ENCODE results near the gene GLB1L3.
"Not testable (repeated sequence)": the region's sequence is repeated elsewhere in the genome, so short reads cannot be mapped to it uniquely, and the experiment has no call there.

The GLB1L3 gene

DNA sequence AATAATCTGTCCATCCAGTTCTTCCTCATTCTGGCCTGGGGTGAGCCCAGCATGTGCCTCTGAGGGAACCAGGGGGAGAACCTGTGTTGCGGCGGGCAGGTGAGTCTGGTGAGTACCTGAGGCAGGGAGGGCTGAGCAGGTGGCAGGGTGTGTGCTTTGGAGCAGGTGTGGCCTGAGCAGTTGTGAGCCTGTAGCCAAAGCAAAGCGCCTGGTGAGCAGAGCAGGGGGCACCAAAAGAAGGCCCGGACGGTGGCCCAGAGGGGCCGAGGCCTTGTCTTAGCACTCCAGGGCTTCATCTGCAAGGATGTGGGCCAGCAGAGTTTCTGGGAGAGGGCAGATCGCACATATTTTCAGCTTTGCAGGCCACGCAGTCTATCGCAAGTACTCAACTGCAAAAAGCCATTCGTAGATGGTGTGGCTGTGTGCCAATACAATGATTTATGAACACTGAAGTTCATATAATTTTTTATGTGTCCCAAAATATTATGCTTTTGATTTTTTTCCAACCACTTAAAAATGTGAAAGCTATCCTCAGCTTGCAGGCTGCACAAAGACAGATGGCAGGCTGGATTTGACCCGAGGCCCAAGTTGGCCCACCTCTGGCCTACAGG lies 64.3 kb downstream of the GLB1L3 start:
- 0 out of 2 replicates have a peak, but pooled peaks cover 7% of the 10 kb centered on the region for H3K27me3 ChIP-seq (ENCODE audit: insufficient read depth, low read length)
- H3K4me1 ChIP-seq (ENCODE audit: insufficient read depth, low read length), result no peaks in the 10 kb centered on the region
- no peaks in the 10 kb centered on the region for H3K36me3 ChIP-seq (ENCODE audit: insufficient read depth, low read depth, low read length)
- H3K9me3 ChIP-seq (ENCODE audit: insufficient read depth, low read depth, low read length), result no peaks in the 10 kb centered on the region
- H3K9ac ChIP-seq (ENCODE audit: low read depth, low read length), result no peak overlapping the region
- H3K27ac ChIP-seq (ENCODE audit: low read length), result no peak overlapping the region
- no peak overlapping the region for H3K4me3 ChIP-seq (ENCODE audit: low read length)

DNA sequence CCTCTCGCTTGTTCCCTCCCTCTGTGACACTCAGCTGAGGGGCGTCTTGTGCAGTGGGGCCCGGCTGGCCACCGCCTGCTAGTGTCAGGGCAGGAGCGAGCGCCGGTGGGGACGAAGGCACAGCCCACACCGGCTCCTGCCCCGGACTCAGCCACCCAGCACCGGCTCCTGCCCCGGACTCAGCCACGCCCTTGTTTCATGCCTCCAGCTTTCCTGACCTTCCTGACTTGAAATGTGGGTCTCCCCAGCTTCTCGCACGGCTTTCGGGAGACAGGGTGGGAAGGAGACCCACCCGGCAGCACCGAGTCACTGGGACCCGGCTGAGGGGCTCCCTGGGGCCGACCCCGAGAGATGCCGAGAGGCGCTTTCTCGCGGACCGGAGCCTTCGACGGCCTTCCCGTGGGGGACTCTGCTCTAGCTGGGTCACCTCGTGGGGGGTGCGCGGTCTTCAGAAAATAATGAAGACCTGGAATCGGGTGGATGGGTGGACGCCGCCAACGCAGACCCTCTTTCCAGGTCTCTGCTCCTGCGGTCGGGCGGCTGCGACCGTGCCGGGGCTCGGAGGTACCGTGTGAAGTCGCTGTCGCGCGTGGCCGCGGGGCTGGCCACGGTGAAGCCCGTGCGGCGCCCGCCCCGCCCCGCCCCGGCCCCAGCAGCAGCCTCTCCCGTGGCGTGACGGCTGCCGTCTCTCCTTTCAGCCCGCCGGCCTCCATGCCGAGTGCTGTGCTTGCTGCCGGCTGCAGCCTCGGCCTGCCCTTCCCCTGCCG lies 65.8 kb downstream of the GLB1L3 start:
- no peak overlapping the region for H3K27ac ChIP-seq (ENCODE audit: low read length)
- no peak overlapping the region for H3K4me3 ChIP-seq (ENCODE audit: low read length)
- no peaks in the 10 kb centered on the region for H3K36me3 ChIP-seq (ENCODE audit: insufficient read depth, low read depth, low read length)
- no peaks in the 10 kb centered on the region for H3K4me1 ChIP-seq (ENCODE audit: insufficient read depth, low read length)
- H3K27me3 ChIP-seq (ENCODE audit: insufficient read depth, low read length), result 0 out of 2 replicates have a peak, but pooled peaks cover 5% of the 10 kb centered on the region
- H3K9ac ChIP-seq (ENCODE audit: low read depth, low read length), result no peak overlapping the region
- no peaks in the 10 kb centered on the region for H3K9me3 ChIP-seq (ENCODE audit: insufficient read depth, low read depth, low read length)

DNA sequence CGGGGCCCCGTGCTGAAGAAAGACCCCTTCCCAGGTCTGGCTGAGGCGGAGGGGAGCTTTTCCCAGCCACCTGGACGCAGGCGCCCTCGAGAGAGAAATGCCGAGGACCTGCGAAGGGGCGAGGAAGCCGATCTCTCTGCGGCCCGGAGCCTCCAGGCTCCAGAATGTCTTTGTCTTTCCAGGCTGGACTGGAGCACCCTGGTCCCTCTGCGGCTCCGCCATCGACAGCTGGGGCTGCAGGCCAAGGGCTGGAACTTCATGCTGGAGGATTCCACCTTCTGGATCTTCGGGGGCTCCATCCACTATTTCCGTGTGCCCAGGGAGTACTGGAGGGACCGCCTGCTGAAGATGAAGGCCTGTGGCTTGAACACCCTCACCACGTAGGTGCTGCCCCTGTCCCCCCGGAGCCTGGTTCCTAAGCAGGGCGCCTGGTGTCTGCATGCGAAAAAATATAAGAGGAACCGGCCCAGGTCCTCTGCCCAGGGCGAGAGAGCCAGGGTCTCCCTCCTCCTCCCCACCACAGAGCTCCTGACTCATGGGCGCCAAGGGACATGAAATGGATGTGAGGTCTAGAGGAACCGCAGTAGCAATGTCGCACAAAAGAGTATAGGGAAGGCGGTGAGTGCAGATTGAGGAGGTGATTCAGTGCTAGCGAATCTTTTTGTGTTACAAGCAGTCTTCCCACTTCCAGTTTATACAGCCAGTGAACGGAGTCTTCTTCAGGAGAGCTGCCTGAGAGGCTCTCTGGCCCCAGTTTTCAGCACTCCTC lies 66.6 kb downstream of the GLB1L3 start:
- no peaks in the 10 kb centered on the region for H3K9me3 ChIP-seq (ENCODE audit: insufficient read depth, low read depth, low read length)
- H3K9ac ChIP-seq (ENCODE audit: low read depth, low read length), result no peak overlapping the region
- no peak overlapping the region for H3K27ac ChIP-seq (ENCODE audit: low read length)
- no peaks in the 10 kb centered on the region for H3K36me3 ChIP-seq (ENCODE audit: insufficient read depth, low read depth, low read length)
- 0 out of 2 replicates have a peak, but pooled peaks cover 5% of the 10 kb centered on the region for H3K27me3 ChIP-seq (ENCODE audit: insufficient read depth, low read length)
- no peaks in the 10 kb centered on the region for H3K4me1 ChIP-seq (ENCODE audit: insufficient read depth, low read length)
- H3K4me3 ChIP-seq (ENCODE audit: low read length), result no peak overlapping the region

DNA sequence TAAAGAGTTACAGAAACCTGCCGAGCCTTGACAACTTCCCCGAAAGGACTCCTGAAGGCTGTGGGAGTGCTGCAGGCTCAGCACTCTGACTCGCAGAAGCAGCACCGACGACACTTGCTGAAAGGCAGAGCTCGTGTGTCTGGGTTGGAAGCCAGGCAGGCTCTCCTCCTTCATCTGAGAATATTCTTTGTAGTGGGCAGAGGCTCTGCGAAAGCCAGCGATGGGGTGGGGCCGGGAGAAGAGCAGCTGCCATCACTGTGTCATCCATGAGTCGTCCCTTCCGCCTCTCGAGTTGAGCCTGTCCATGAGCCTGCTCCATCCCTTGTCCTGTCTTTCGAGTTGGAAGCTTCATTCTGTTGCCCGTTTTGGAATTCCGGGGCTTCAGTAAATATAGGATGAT lies 67.5 kb downstream of the GLB1L3 start:
- Histone ChIP-seq H3K4me3 (ENCODE audit: low read length) (no peak overlapping the region), H3K4me1 (ENCODE audit: insufficient read depth, low read length) (no peaks in the 10 kb centered on the region; the same call in 1 of the 2 replicates), H3K27ac (ENCODE audit: low read length) (no peak overlapping the region), H3K36me3 (ENCODE audit: insufficient read depth, low read depth, low read length) (no peaks in the 10 kb centered on the region), H3K9ac (ENCODE audit: low read depth, low read length) (no peak overlapping the region), H3K9me3 (ENCODE audit: insufficient read depth, low read depth, low read length) (no peaks in the 10 kb centered on the region), H3K27me3 (ENCODE audit: insufficient read depth, low read length) (0 out of 2 replicates have a peak, but pooled peaks cover 5% of the 10 kb centered on the region)

DNA sequence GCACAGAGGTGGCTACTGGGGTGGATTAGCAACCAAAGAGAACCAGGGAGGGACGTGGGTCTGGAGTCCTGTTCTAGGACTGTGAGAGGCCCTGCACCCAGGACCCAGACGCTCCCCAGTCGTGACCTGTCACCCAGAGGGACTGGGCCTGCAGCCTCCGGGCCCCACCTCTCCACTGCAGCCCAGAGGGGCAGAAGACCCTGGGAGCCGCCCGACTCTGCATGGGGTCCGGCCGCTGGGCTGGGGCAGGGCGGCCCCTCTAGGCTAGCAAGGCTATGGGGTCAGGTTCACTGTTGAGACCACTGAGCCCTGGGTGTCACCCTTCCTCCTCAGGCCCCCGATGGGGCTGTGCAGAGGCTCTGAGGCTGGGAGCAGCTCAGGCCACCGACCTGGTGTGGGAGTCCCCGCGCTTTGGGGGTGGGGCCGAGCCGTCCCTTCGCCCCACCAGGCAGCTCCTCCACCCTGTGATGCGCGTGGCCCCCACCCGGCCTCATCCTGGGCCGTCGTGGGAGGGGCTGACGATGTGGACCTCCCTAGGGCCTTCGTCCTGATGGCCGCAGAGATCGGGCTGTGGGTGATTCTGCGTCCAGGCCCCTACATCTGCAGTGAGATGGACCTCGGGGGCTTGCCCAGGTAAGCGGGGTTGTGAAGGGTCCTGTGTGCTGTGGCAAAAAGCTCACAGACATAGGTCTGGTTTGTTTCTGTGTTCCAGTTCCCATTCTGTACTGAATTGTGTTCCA lies 68.5 kb downstream of the GLB1L3 start:
- not testable (repeated sequence) for H3K36me3 ChIP-seq (ENCODE audit: insufficient read depth, low read depth, low read length); H3K9ac ChIP-seq (ENCODE audit: low read depth, low read length); H3K9me3 ChIP-seq (ENCODE audit: insufficient read depth, low read depth, low read length); H3K4me3 ChIP-seq (ENCODE audit: low read length); H3K27me3 ChIP-seq (ENCODE audit: insufficient read depth, low read length); H3K27ac ChIP-seq (ENCODE audit: low read length); H3K4me1 ChIP-seq (ENCODE audit: insufficient read depth, low read length)

DNA sequence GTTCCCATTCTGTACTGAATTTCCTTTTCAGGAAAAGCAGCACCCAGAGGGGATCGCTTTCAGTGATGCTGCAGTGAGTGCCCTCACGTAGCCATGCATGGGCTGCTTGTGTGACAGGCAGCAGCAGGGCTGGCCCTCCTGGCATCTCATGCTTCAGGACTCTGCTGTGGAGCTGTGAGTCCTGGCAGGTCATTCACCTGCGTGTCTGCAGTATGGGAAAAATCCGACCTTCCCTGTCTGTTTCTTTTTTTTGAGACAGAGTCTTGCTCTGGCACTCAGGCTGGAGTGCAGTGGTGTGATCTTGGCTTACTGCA lies 69.0 kb downstream of the GLB1L3 start:
- Histone ChIP-seq H3K9ac (ENCODE audit: low read depth, low read length) (no peak overlapping the region), H3K27me3 (ENCODE audit: insufficient read depth, low read length) (0 out of 2 replicates have a peak, but pooled peaks cover 5% of the 10 kb centered on the region), H3K4me1 (ENCODE audit: insufficient read depth, low read length) (peaks cover 8% of the 10 kb centered on the region; the same call in 1 of the 2 replicates), H3K9me3 (ENCODE audit: insufficient read depth, low read depth, low read length) (no peaks in the 10 kb centered on the region), H3K36me3 (ENCODE audit: insufficient read depth, low read depth, low read length) (no peaks in the 10 kb centered on the region), H3K4me3 (ENCODE audit: low read length) (no peak overlapping the region), H3K27ac (ENCODE audit: low read length) (no peak overlapping the region)

DNA sequence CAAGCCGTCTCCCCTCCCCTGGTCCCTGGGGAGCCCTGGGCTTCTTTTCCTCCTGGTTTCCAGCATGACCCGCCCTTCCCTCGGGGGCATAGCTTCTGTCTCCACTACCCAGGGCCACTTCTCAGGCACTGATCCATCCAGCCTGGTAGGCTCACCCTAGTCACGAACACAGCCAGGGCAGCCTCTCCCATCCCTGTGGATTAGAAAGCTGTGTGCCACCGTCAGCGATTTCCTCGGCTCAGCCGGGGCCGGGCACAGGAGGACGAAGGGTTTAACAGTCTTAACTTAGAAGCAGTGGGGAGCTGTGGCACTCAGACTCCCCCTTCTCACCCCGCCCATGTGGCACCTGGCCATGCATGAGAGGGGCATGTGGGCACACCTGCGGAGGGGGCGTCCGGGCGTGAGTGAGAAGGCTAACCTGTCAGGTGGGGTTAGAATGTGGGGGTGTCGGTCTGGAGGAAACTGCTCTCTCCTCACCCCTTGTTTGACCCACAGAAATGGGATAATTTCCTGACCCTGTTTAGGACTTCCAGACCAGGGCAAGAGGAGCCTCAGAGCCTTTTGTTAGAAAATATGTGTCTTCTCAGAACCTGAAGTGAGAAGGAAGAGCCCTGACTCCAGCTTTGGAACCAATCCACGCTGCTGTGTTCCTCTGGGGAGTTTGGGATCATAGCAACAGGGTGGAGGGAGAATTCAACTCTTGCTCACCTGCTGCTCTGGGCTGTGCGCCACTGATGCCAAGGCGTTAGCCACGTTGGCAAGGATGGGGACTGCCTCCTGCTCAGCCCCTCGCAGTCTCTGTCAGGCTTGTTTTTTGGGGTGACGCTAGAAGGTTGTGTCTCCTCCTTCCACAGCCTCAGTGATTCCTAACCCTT lies 70.2 kb downstream of the GLB1L3 start:
- Histone ChIP-seq H3K27ac (ENCODE audit: low read length) (no peak overlapping the region), H3K36me3 (ENCODE audit: insufficient read depth, low read depth, low read length) (no peaks in the 10 kb centered on the region), H3K27me3 (ENCODE audit: insufficient read depth, low read length) (0 out of 2 replicates have a peak, but pooled peaks cover 5% of the 10 kb centered on the region), H3K4me3 (ENCODE audit: low read length) (no peak overlapping the region), H3K4me1 (ENCODE audit: insufficient read depth, low read length) (peaks cover 8% of the 10 kb centered on the region; the same call in 1 of the 2 replicates), H3K9ac (ENCODE audit: low read depth, low read length) (no peak overlapping the region), H3K9me3 (ENCODE audit: insufficient read depth, low read depth, low read length) (no peaks in the 10 kb centered on the region)

DNA sequence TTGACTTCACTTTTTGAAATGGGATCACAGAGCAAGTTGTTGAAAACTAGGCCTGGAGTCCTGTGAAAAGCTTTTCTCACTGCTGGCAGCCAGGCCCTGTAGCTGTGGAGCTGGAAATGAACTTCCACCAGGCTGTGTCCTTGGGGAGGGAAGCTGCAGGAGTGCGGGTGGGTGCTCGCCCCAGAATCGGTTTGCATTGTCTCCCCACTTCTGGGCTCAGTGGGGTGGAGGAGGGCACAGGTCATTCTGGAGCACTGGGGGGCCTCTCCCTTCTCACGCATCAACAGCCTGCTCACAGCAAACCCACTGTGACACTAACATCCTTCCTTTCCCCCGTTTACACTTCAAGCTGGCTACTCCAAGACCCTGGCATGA lies 70.8 kb downstream of the GLB1L3 start:
- Histone ChIP-seq H3K9ac (ENCODE audit: low read depth, low read length) (no peak overlapping the region), H3K36me3 (ENCODE audit: insufficient read depth, low read depth, low read length) (no peaks in the 10 kb centered on the region), H3K27me3 (ENCODE audit: insufficient read depth, low read length) (0 out of 2 replicates have a peak, but pooled peaks cover 5% of the 10 kb centered on the region), H3K27ac (ENCODE audit: low read length) (no peak overlapping the region), H3K4me3 (ENCODE audit: low read length) (no peak overlapping the region), H3K9me3 (ENCODE audit: insufficient read depth, low read depth, low read length) (no peaks in the 10 kb centered on the region), H3K4me1 (ENCODE audit: insufficient read depth, low read length) (peaks cover 8% of the 10 kb centered on the region; the same call in 1 of the 2 replicates)

DNA sequence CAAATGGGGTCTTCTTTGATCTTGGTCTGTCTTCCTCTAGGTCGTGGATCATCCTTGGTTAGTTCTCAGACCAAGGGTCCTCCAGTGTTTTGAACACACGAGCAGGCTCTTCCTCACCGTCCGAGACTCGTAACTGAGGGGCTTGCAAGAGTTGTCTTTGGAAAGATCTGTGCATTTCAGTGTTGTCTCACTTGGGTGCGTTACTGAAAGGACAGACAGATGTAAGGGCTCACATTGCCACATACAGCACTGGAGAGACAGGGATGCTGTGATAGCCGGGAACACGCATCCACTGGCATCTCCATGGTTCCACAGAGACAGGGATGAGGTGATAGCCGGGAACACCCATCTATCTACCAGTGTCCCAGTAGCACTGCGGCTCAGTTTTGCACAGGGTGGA lies 71.3 kb downstream of the GLB1L3 start:
- Histone ChIP-seq H3K9me3 (ENCODE audit: insufficient read depth, low read depth, low read length) (no peaks in the 10 kb centered on the region), H3K27ac (ENCODE audit: low read length) (no peak overlapping the region), H3K27me3 (ENCODE audit: insufficient read depth, low read length) (0 out of 2 replicates have a peak, but pooled peaks cover 5% of the 10 kb centered on the region), H3K4me1 (ENCODE audit: insufficient read depth, low read length) (peaks cover 8% of the 10 kb centered on the region; the same call in 1 of the 2 replicates), H3K4me3 (ENCODE audit: low read length) (no peak overlapping the region), H3K9ac (ENCODE audit: low read depth, low read length) (no peak overlapping the region), H3K36me3 (ENCODE audit: insufficient read depth, low read depth, low read length) (no peaks in the 10 kb centered on the region)

DNA sequence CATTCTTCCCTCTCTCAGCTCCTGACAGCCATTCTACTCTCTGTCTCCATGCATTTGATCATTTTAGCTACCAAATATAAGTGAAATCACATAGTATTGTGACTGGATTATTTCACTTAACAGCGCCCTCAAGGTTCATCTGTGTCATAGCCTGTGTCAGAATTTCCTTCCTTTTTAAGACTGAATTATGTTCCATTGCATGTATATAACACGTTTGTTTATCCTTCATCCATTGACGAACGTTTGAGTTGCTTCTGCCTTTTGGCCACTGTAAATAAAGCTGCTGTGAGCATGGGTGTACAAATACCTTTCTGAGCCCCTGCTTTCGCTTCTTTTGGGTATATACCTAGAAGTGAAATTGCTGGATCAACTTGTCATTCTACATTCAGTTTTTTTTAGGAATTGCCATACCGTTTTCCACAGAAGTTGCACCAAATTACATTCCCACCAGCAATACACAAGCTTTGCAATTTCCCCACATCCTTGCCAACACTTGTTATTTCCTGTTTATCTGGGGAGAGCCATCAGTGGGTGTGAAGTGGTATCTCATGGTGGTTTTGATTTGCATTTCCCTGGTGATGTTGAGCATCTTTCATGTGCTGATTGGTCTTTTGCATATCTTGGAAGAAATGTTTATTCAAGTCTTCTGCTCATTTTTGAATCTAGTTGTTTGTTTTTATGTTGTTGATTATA lies 73.1 kb downstream of the GLB1L3 start:
- H3K27ac ChIP-seq (ENCODE audit: low read length), result no peak overlapping the region
- no peaks in the 10 kb centered on the region; the same call in 1 of the 2 replicates for H3K9me3 ChIP-seq (ENCODE audit: insufficient read depth, low read depth, low read length)
- H3K36me3 ChIP-seq (ENCODE audit: insufficient read depth, low read depth, low read length), result no peaks in the 10 kb centered on the region
- H3K4me1 ChIP-seq (ENCODE audit: insufficient read depth, low read length), result peaks cover 8% of the 10 kb centered on the region; the same call in 1 of the 2 replicates
- no peaks in the 10 kb centered on the region for H3K27me3 ChIP-seq (ENCODE audit: insufficient read depth, low read length)
- H3K4me3 ChIP-seq (ENCODE audit: low read length), result no peak overlapping the region
- H3K9ac ChIP-seq (ENCODE audit: low read depth, low read length), result no peak overlapping the region

Data from iPS-20b (cell line).